ENCODE results near the gene MAGI3.

MAGI3 gene

DNA sequence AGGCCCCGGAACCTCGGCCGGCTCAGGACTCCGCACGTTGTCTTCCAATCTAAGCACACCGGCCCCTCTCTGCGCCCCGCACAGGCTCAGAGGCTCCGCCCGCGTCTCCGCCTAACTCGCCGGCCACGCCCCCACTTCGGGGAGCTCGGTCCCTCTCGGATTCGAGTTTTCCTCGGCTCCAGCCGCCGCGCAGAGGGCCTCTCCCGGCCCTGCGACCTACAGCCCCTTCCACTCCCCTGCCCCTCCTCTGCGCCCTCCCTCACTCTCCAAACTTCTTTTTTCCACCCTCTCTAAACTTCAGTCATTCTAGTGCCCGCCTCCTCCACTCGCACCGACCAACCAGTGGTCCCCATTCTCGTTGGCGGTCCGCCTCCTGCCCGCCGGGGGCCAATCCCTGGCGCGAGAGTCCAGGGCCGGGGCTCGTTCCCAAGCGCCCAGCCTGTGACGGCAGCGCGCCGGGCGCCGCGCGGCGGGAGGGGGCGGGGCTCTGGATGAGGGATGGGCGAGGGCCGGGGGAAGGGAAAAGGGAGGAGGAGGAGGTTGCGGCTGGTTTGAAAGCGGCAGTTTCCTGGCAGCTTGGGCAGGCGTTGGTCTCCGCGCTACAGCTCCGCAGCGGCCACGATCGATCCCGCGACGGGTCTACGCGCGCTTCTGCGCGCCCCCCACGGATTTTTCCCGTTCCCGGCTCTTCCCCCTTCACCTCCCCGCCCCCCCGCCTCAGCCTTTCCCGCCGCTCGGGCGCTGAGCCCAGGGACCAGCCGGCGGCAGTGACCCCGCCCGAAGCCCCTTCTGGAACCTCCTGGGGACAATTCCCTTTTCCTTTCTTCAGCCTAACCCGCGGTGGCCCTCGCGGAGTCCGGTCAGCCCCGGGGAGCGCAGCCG, at the start of gene MAGI3:
Gene MAGI3, plus strand, starts transcription at position 563 of the 882 bp plus-strand sequence. CDS start 519 bp downstream, outside the sequence.
- DNase-seq: peak; percentile 94

DNA sequence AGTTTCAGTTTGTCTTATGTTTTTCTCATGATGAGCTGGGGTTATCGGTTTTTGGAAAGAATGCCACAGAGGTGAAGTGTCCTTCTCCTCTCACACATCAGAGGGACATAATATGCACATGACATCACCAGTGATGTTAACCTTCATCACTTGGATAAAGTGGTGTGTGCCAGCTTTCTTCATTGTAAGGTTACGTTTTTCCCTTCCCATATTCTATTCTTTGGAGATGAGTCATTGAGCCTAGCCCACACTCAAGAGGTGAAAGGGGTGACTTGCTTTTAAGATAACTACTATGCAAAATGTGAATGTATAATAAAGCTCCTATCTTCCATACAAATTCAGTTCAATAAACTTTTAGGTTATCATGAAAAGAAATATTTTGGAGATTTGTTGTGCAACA, 36.7 kb upstream of the MAGI3 start:
- no peak for DNase-seq

GRCh38 chr1:113363935-113364334, 26.4 kb upstream of the MAGI3 start:
- DNase-seq: no peak

GRCh38 chr1:113369040-113369439, 21.3 kb upstream of the MAGI3 start:
- DNase-seq: no peak

DNA sequence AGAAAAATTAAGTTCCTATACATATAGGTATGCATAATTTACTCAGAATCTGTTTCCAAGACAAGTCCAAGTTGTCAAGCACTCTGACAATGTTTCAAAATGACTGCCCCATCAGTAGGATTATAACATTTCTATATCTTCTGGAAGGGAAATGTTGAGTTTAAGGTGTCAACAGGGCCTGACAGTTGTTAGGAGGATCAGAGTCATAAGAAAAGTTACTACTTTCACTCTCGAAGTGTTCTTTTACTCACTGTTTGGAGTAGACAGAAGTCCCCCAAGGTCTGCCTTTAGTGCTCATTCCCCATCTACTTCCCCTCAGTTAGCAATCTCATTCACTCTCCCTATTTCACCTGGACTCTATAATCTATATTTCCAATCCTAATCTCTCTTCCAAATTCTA, 20.6 kb upstream of the MAGI3 start:
- DNase-seq: no peak

- DNase-seq: no peak
Observed at GRCh38 chr1:113370868-113371267, 19.4 kb upstream of the MAGI3 start.

- DNase-seq: no peak
Observed at GRCh38 chr1:113372546-113372945, 17.8 kb upstream of the MAGI3 start.

- DNase-seq: no peak
Observed at GRCh38 chr1:113373644-113374043, 16.7 kb upstream of the MAGI3 start.

DNA sequence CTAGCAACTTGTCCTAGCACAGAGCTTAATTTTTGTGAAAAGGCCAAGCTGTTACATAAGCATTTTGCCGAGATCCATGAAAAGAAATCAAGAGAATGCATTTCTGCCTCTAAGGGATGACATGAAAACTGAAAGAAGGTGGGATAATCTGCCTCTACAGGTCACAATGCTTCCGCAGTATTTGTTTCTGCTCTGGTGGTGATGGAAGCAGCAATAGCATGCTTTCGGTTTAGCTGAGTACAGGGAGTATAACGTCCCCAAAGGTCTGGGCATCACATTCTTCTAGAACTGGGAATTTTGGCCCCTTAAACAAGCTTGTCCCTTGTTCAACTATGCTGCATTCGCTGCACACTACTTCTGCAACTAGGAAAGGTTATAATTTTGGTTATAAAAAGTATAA, 14.4 kb upstream of the MAGI3 start:
- DNase-seq: no peak

GRCh38 chr1:113380075-113380474, 10.2 kb upstream of the MAGI3 start:
- no peak for DNase-seq

DNA sequence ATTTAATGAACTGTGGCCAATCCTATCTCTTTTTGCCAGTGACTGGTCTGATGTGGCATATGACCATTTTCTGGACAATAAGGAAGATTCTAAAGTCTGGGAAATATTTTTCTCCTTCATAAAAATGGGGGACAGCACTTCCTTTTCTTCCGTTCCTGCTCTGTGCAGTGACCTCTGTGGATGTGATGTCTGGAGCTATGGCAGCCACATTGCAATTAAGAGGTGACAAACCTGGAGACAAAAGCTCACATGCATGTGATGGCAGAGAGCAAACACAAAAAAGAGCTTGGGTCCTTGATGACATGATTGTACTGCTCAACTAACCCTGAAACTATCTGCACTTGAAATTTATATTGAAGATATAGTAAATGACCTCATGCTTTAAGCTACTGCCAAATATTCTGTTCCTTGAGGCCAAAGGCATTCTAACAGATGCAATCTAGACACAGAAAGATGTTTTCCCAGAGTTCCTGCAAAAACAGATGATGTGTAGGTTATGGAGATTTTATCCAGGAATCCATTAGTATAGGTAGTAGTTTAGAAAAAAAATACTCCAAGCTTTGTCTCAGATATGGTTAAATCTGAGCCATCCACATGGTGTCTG, 2.2 kb upstream of the MAGI3 start:
- no peak for DNase-seq

DNA sequence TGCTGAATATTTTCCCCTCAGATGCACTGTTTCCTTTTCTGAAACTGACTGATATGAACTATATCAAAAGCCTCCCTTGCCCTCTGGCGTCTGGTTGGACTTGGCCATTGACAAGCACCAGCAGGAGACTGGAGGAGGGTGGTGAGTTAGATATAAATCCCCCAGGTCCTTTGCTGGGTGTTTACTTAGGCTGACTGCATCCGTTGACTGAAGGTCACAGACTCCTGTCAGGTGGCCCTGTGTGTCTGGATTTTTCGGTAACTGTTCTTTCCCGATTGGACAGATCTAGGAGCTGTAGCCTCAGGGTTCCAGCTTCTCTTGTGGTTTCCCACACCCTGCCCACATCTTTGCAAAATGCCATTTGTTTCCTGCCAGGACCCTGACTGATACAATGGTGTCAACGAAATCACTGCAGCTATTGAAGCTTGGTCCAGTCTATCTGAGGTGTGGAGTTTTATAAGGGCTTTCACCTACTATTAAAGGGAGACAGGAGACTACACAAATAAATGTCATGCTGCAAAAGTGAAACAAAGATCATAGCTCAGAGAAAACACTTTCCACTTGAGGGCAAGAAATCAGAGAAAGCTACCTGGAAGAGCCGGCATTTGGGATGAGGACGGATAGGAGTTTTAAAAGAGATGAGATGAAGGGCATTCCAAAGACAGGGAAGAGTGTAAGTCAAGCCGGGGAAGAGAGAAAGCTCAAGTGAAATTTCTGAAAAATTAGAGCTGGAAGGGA, 1.5 kb upstream of the MAGI3 start:
- DNase-seq: no peak

- DNase-seq: no peak
Observed at GRCh38 chr1:113389359-113389952, 859 bp upstream of the MAGI3 start.

GRCh38 chr1:113390871-113391648, 745 bp downstream of the MAGI3 start:
- DNase-seq: peak; percentile 69

GRCh38 chr1:113391649-113392271, 1.4 kb downstream of the MAGI3 start:
- DNase-seq: peak; percentile 24

- DNase-seq: no peak
Observed at GRCh38 chr1:113392541-113393128, 2.3 kb downstream of the MAGI3 start.

GRCh38 chr1:113394043-113394862, 3.9 kb downstream of the MAGI3 start:
- no peak for DNase-seq

GRCh38 chr1:113394863-113395259, 4.5 kb downstream of the MAGI3 start:
- no peak for DNase-seq

GRCh38 chr1:113396102-113396501, 5.8 kb downstream of the MAGI3 start:
- DNase-seq: no peak

DNA sequence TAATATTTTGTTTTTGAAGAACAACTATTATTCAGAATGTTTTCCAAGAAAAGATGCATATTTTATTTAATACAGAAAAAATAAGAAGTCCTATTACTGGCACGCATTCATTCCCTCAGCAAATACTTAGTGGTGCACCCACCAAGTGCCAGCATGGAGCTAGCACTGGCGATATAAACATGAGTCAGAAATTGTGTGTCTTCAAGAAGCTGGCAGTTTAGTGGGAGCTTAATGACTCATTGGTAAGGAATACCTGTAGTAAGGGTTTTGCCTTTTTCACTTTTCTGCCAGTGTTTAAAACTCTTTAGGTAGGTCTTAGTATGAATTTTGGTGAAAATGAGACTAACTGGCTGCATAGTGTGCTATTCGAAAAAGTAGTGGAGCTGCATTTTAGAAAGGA, 6.3 kb downstream of the MAGI3 start:
- DNase-seq: no peak
